D721Med (cell line): Measurements from ENCODE around the gene BAZ2B.
A peak's percentile ranks its signal among the peaks of the same experiment; 100 is the strongest.

Source experiments
- DNase-seq: peaks from one replicate; pipeline ENCODE4 v3.0.0; 2011; ENCODE audit warnings: low spot score; ENCODE audit not compliant: insufficient read length
- FAIRE-seq: peaks from 2 replicates; lab custom pipeline; 2011; peaks lifted over from hg19 to GRCh38; lab: Jason Lieb, UNC
- CTCF ChIP-seq: IDR thresholded peaks from 2 replicates; pipeline ENCODE4 v1.5.1; 2012; ENCODE audit warnings: mild to moderate bottlenecking, control low read depth; ENCODE audit not compliant: insufficient read depth; ENCODE audit errors: missing control alignments

BAZ2B gene

GRCh38 chr2:159459279-159459678, 157.1 kb downstream of the BAZ2B start:
- no peak for FAIRE-seq
- TF ChIP-seq CTCF, result no peak
- DNase-seq, result no peak

- TF ChIP-seq CTCF, result no peak
- no peak for FAIRE-seq
Measured at GRCh38 chr2:159457589-159457988, 158.8 kb downstream of the BAZ2B start.

GRCh38 chr2:159456500-159457426, 159.6 kb downstream of the BAZ2B start:
- DNase-seq, result no peak
- FAIRE-seq, result peak; percentile 55
- no peak for TF ChIP-seq CTCF

More at GRCh38 chr2:159457589-159457988, 158.8 kb downstream of the BAZ2B start:
- DNase-seq, result no peak

GRCh38 chr2:159455330-159455918, 160.9 kb downstream of the BAZ2B start:
- no peak for TF ChIP-seq CTCF
- FAIRE-seq, result peak; percentile 6
- no peak for DNase-seq

GRCh38 chr2:159454185-159454584, 162.2 kb downstream of the BAZ2B start:
- FAIRE-seq, result peak; percentile 63
- no peak for TF ChIP-seq CTCF
- DNase-seq, result no peak

- DNase-seq (no peak), FAIRE-seq (no peak)
- TF ChIP-seq CTCF, result no peak
Measured at GRCh38 chr2:159450180-159450579, 166.2 kb downstream of the BAZ2B start.
